Measurements from ENCODE around the gene ZPBP2. TPM values are rescaled to one million over a fixed set of nuclear protein-coding genes. Genes with fewer than 3 reads are reported as not detected.

Gene ZPBP2
- polyA plus RNA-seq, 3 donors, result not detected

DNA sequence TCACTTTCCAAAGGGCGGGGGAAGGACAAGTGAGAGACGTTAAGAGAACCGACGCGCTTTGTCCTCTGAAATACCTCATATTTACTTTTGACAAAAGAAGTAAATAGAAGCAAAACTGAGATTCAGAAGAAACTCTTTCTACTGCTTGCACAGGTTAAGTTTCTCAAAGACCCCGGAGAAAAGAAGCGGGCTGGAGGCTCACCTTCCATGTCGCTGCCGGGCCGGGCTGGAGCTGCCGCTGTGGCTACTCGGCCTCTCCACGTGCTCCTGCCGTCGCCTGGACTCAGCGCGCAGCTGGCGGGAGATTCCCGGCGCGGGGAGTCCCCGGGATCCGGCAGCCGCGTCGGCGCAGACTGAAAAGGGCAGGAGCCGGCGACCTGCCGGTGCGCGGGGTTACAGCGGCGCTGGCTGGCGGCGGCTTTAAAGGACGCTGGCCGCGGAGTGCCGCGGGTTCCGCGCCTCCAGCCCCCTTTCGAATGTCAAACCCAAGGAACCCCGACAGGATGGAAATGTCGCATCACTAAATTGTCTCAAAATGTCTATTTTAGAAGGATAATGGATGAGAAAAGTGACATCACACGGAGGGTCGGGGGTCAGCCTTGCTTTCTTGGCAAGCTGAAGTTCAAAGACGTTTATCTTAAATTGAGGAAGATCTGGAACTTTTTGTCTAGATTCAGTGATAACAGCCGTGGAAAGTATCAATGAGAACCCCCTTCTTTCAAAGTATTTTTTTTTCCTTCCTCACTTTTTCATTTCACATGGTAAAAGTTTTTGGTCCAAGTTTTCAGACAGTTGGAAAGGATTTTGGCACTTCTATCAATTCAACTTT lies 3.9 kb upstream of the ZPBP2 start, which contains the start of gene IKZF3:
Gene IKZF3 (minus strand): TSS at position 395 of the 829 bp plus-strand sequence. CDS start 186 bp downstream, at position 209.
- Histone ChIP-seq H3K9me3 (replicated peaks in 1 of 2; ENCODE audit: control insufficient read depth in 1 of 2, insufficient read depth in 1 of 2, low read length in 2 of 2) (peaks cover 12 to 16% of the 10 kb centered on the region in 2 donors), H3K4me3 (replicated peaks in 1 of 3; ENCODE audit: low read depth in 2 of 3, low read length in 3 of 3) (peak within 1 kb of the TSS in 1 of 3 experiments; percentile 57), H2AFZ (ENCODE audit: insufficient read depth, low read depth, low read length, poor library complexity, severe bottlenecking) (peak within 1 kb of the TSS; percentile 64), H3K36me3 (replicated peaks in 1 of 2; ENCODE audit: control insufficient read depth in 1 of 2, insufficient read depth in 2 of 2, low read length in 2 of 2) (no peaks in the 10 kb centered on the region), H4K20me1 (ENCODE audit: insufficient read depth, low read length) (no peaks in the 10 kb centered on the region), H3K79me2 (ENCODE audit: insufficient read depth, low read length) (no peaks in the 10 kb centered on the region), H3K9ac (ENCODE audit: insufficient read depth, low read length, poor library complexity, severe bottlenecking) (peak within 1 kb of the TSS; percentile 45), H3K4me1 (ENCODE audit: control insufficient read depth in 1 of 2, insufficient read depth in 2 of 2, low read length in 2 of 2) (peaks cover 30 to 31% of the 10 kb centered on the region in 2 donors), H3K27me3 (ENCODE audit: control insufficient read depth in 2 of 2, insufficient read depth in 2 of 2, low read length in 2 of 2) (peaks cover 53 to 80% of the 10 kb centered on the region in 2 donors), H3K27ac (ENCODE audit: low read depth in 1 of 2, low read length in 2 of 2) (no peak within 1 kb of the TSS), H3K4me2 (replicated peaks; ENCODE audit: extremely low read depth, low read length, poor library complexity, severe bottlenecking) (peak within 1 kb of the TSS; percentile 66)
- Mint-ChIP-seq H3K27ac (peak within 1 kb of the TSS in 1 of 7 donors; percentile 82), H3K27me3 (ENCODE audit: low read depth in 3 of 3) (peaks cover 58 to 63% (median 60%) of the 10 kb centered on the region in 3 donors), H3K4me3 (peak within 1 kb of the TSS; percentile 66 to 85), H3K9me3 (peaks cover 12 to 24% (median 18%) of the 10 kb centered on the region in 7 donors), H3K36me3 (peaks cover 0 to 11% of the 10 kb centered on the region in 2 donors), H3K4me1 (peaks cover 34% of the 10 kb centered on the region)
- WGBS (ENCODE audit: insufficient coverage), result 2% methylated on average over 40 of the region's 50 CpGs
- TF ChIP-seq CTCF (IDR thresholded peaks at IDR 0.05), result no peak
- intact Hi-C loops (cut with micrococcal nuclease), result no loop called here
- peak; percentile 18 to 77 (median 35) for DNase-seq

DNA sequence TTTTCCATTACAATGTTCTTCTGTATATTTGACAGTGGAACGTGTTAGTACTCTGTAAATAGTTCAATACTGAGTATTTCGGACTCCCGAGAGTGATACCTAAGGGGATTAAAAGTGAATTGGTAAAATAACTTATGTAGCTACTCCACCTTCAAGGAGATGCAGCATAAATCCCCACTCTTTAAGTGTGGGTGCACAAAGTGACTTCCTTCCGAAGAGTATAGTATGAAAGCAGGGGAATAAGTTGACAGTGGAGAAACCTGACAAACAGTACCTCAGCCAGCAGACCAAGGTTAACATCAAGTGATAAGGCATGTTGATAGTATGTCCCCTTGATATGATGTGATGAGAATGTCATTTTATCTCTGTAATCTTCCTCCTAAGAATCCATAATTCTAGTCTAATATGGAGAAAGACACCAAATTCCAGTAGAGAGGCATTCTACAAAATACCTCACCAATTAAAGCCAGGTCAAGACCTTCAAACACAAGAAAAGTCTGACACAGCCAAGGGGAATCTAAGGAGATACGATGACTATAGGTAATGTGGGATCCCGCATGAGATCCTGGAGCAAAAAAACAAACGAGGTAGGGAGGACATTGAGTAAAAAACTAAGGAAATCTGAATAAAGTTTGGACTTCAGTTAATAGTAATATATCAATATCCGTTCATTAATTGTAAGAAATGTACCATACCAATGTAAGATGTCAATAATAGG lies 1.8 kb upstream of the ZPBP2 start:
- no peaks in the 10 kb centered on the region for H4K20me1 ChIP-seq (ENCODE audit: insufficient read depth, low read length)
- peak overlapping the region; percentile 66 for H3K4me2 ChIP-seq (replicated peaks; ENCODE audit: extremely low read depth, low read length, poor library complexity, severe bottlenecking)
- H3K27ac ChIP-seq (ENCODE audit: low read depth in 1 of 2, low read length in 2 of 2), result no peak overlapping the region
- no peak overlapping the region for H3K9ac ChIP-seq (ENCODE audit: insufficient read depth, low read length, poor library complexity, severe bottlenecking)
- H3K9me3 ChIP-seq (replicated peaks in 1 of 2; ENCODE audit: control insufficient read depth in 1 of 2, insufficient read depth in 1 of 2, low read length in 2 of 2), result peaks cover 12 to 16% of the 10 kb centered on the region in 2 donors
- H3K27me3 ChIP-seq (ENCODE audit: control insufficient read depth in 2 of 2, insufficient read depth in 2 of 2, low read length in 2 of 2), result peaks cover 43 to 66% of the 10 kb centered on the region in 2 donors
- no peak overlapping the region for H2AFZ ChIP-seq (ENCODE audit: insufficient read depth, low read depth, low read length, poor library complexity, severe bottlenecking)
- TF ChIP-seq CTCF (IDR thresholded peaks at IDR 0.05), result no peak
- peaks cover 59 to 64% (median 62%) of the 10 kb centered on the region in 3 donors for H3K27me3 Mint-ChIP-seq (ENCODE audit: low read depth in 3 of 3)
- H3K9me3 Mint-ChIP-seq, result peaks cover 12 to 24% (median 19%) of the 10 kb centered on the region in 7 donors
- no peak overlapping the region for H3K4me3 ChIP-seq (replicated peaks in 1 of 3; ENCODE audit: low read depth in 2 of 3, low read length in 3 of 3)
- no peaks in the 10 kb centered on the region for H3K79me2 ChIP-seq (ENCODE audit: insufficient read depth, low read length)
- H3K36me3 ChIP-seq (replicated peaks in 1 of 2; ENCODE audit: control insufficient read depth in 1 of 2, insufficient read depth in 2 of 2, low read length in 2 of 2), result no peaks in the 10 kb centered on the region
- no peak for DNase-seq
- H3K4me1 ChIP-seq (ENCODE audit: control insufficient read depth in 1 of 2, insufficient read depth in 2 of 2, low read length in 2 of 2), result peaks cover 30 to 31% of the 10 kb centered on the region in 2 donors
- H3K4me3 Mint-ChIP-seq, result no peak overlapping the region
- H3K27ac Mint-ChIP-seq, result no peak overlapping the region
- 100% methylated on average over 2 of the region's 8 CpGs for WGBS (ENCODE audit: insufficient coverage)
- peaks cover 0 to 11% of the 10 kb centered on the region in 2 donors for H3K36me3 Mint-ChIP-seq
- peaks cover 34% of the 10 kb centered on the region for H3K4me1 Mint-ChIP-seq
- intact Hi-C loops (cut with micrococcal nuclease), result no loop called here

All from CD14-positive monocyte (primary cell).